ENCODE measurements around the gene DPP4. TPM values are rescaled to one million over a fixed set of nuclear protein-coding genes. Genes with fewer than 3 reads are reported as not detected.
"Not testable (repeated sequence)": the region's sequence is repeated elsewhere in the genome, so short reads cannot be mapped to it uniquely, and the experiment has no call there.

Gene DPP4
- polyA plus RNA-seq, 1 donor: 4.3 TPM

DNA sequence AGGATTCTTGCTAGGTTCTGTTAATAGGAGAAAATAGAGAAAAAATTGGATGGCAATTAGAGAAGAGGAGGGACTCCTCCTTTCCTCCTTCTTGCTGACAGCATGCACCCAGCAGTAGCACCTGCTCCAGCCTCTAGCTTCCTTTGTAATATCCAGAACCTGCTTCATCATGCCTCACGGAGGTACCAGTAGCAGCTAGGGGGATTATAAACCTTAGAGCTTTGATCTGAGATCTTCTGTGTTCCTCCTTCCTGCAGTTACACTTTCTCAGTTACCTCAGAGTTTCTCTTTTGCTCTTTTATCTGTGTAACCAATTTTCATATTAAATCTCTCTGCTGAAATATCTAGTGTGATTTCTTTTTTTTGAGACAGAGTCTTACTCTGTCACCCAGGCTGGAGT, 16.6 kb downstream of the DPP4 start:
- DNase-seq: no peak

DNA sequence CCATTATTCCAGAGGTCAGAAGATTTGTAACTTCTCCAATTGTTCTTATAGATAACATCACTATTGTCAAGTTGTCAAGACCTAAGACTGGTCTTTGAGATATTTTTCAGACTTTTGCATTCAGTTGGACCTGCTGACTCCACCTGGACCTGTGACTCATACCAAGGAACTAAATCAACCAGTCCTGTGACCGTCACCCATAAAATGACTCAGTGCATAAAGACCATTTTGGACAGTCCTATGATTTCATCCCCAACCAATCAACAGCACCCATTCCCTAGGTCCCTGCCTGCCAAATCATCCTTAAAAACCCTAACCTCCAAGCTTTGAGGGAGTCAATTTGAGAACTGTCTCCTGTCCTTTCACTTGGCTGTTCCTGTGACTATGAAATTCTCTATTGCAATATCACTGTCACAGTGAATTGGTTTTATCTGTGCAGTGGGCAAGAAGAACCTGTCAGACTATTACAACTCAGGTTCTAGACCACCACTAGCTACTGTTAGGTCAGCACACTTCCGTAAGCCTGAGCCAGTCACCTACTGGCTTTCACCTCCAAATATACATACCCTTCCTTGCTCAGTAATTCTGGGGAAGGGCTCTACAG, 17.1 kb downstream of the DPP4 start:
- no peak for DNase-seq

DNA sequence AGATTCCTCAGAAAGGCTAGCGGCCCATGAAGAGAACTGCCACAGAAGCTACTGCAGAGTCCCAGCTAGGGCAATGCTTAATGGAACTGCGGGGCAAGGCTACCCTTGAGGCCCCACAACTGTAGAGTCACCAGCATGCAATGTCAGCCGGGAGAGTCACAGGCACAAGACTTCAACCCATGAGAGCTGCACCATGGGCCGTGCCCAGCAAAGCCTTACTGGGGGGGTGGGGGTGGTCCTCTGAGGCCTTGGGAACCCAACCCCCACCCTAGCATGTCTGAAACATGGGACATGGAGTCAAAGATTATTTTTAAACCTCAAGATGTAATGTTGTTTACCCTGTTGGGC, 20.2 kb downstream of the DPP4 start:
- DNase-seq: no peak

DNA sequence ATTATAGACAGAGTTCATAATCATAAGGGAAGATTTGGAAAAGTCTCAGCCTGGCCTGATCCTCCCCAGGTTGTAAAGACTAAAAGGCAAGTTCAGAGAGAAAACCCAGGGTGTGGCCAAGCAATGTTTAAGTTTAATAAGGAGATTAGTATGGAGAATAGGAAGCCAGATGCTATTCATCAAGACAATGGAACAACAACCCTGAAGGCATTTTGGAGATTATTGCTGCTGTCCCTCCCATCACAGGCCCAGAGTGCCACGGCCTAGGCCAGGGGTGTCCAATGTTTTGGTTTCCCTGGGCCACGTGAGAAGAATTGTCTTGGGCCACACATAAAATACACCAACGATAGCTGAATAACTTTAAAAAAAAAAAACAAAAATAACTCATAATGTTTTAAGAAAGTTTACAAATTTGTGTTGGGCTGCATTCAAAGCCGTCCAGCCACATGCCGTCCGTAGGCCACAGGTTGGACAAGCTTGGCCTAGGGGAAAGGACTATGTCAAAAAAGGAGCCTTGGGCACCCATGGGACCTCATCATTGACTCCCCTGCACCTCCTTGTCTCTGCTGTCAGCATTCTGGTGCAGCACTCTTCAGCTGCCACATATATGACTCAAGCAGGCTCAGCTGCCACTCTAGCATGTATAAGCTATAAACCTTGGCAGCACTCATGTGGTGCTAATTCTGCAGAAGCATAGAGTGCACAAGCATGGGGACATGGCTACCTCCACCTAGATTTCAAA, 20.8 kb downstream of the DPP4 start:
- no peak for DNase-seq

DNA sequence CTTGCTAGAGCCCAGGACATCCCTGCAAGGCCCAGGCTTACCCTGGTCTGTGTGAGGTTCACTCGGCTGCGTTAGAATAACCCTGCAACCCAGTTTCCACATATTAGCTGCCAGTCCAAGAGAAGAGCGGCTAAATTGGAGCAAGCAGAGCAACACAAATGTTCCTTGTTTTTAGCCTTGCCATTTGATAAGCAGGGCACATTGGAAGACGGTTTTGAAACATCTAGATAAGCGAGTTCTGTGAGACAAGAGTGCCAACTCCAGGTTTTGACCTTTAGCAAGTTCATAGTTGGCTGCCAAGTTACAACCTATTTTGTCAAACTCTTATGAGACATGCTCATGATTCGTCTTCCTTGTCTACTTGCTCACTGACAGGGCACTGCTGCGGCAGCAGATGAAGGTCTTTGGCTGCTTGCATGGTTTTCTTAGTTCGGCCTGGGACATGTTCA, 23.5 kb downstream of the DPP4 start:
- no peak for DNase-seq

DNA sequence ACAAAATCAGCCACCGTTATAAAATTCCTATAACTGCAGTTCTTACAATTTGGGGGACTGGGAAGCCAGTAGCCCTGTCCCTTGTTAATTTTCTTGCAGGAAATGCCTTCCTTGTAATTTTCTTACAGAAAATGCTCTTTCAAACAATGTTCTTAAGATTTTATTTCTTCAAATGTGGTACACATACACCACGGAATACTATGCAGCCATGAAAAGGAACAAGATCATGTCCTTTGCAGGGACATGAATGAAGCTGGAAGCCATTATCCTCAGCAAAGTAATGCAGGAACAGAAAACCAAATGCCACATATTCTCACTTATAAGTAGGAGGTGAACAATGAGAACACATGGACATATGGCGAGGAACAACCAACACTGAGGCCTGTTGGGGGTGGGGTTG, 24.9 kb downstream of the DPP4 start:
- not testable (repeated sequence) for DNase-seq

DNA sequence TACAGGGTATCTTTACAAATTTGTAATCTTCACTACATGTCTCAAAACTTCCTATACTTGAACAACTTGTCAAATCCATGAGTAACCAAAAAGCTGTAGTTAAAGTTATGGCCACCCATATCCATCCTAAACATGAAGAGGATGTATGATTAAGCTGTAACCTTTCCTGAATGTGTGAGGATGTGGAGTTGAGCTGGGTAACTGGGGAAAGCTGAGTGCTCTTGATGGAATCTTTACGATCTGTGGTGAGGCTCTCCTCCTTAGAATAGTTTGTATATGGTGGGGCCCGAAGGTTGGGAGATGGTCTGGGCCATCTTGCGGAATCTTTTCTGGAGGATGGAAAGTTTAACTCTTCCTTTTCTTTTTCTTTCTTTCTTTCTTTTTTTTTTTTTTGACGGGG, 29.4 kb downstream of the DPP4 start:
- DNase-seq: no peak

DNA sequence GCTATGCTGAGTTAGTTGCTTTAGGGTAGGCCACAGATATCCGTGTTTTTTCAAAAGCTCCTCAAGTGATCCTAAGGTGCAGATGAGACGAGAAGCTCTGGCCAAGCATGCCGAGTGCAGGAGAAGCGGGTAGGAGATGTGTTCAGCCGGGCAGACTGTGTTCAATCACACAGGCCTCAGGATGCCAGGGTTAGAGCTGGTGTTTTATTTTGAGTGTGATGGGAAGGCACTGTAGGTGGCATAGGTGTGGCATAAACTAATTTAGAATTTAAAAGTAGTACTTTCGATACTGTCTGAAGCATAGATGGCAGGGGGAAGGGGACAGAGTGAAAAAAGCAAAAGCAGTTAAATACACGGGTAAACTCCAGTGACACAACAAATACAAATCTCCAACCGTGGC, 30.9 kb downstream of the DPP4 start:
- no peak for DNase-seq

DNA sequence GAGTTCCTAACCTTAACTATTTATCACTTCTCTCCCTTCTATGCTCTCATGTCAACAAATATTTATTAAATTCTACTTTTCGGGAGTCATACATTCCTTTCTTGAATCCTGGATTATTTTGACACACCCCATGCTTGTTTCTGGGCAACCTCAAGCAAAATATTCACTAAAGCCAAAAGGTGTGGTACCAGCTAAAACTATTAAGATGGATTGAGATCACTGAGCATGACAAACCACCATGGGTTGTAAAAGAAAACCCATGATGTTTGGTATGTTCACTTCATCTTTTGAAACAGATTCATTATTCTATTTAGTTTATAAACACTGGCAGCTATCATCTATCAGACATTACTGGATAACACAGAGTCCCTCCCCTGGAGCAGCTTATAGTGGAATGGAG, 32.5 kb downstream of the DPP4 start:
- no peak for DNase-seq

DNA sequence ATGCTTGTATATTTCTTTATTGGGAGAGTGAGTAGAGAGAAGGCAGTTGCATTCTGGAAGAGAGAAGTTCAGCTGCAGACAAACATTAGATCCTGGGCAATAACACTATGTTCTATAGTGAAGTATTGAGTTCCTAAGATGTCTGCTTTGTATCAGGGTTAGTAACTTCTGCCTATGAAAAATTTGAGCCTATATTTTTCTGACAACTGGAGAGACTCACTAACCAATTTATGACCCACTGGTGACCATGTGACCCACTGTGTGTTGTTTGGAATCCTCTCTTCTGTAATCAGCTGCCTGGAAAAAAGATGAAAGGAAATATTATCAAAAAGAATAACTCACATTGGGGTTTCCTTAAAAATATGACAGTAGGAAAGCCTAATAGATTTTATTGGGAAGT, 35.3 kb downstream of the DPP4 start:
- no peak for DNase-seq

DNA sequence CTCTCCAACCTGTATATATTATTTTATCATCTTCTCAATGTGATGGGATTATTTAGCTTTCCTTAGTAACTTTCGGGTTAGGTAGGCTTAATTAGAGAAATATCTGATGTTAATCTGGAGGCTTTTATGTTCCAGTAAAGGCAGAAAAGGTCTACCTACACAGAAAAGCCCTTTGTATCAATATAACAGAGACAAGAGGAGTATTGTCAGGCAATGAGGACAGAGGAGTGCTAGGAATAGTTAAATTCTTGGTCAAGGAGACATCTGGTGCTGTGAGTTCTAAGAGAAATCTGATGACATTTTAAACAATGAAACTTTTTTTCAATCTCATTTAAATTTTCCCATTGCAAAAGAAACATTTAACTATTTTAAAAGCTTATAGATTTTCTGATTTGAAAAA, 36.1 kb downstream of the DPP4 start:
- no peak for DNase-seq

DNA sequence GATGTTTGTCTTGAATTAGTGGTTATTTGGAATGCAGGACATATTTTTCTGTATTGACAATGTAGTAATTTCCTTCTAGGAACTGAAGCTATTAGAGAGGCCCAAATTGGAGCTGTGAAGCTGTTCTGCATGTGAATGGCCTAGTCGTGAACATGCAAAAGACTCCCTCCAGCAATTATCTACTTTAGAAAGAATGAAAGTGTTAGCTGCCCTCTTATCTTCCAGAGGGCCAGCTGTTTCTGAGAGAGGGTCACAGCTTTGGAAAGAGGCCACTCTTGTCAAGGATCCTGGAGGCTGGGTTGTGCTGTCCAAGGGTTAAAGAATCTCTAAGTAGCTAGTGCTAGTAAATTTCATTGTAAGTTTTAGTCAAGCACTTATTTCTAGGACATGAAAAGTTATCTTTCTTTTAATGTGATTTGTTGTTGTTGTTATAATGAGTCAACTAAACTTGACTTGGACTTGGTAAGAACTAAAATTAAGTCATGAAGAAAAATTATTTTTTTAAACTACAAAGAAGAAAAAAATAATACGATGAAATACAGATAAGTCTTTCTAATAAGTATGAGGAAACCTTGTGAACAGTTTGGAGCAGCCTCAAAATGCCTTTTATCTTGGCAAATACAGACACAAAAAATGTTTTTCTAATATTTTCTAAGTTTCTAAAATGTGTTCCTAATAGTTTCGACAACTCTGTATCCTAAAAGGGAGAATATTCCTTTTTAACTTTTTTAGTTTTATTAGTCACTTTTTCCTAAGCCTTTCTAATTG, 36.8 kb downstream of the DPP4 start:
- DNase-seq: no peak

DNA sequence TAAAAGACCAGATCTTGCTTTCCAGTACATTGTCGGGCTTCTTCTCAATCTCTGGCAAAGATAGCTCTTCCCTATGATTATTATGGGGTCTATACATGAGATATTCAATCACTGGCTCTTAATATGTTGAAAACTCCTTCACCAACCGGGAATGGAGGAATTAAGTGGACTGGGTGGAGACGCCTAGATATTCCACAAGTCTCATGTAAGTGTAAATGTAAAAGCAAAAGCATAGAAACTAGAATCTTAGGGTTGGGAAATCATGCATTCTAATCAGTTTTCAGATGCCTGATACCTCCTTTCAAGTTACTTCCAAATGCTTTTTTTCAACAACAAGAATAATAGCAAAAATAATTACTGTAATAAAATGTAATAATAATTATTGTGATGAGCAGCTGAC, 38.0 kb downstream of the DPP4 start:
- no peak for DNase-seq

DNA sequence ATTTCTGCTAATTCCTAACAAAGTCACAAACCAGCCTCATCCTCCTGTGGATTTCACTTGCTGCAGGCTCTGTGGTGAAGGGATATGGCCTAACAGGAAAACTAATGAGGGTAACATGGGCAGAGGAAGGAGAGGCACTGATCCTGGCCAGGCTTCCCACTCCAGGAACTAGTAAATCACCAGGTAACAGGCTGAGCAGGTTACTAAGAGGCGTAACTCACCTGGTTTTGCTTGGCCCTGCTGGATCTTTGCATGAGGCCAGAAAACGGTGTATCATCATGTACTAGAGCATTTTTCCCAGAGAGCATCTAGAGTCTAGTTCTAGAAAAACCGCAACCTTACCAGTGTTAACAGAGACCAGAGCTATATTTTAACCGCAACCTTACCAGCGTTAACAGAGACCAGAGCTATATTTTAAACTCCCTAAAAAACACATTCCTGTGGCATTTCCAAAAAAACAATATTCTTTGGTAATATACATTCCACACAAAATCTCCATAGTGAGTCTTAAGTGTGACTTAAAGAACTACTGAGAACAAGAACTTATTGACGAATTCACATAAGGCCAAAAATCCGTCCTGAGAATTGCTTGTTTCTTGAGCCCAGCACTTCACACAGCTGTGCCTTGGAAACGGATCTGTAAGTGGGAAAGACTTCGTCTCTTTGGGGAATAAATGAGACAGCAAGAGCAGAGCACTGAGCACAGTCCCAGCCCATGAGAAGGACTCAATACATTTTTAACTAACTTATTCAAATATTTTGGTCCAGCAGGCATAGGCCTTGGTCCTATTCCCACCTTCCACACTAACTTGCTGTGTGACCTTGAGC, 43.4 kb downstream of the DPP4 start:
- DNase-seq: no peak

DNA sequence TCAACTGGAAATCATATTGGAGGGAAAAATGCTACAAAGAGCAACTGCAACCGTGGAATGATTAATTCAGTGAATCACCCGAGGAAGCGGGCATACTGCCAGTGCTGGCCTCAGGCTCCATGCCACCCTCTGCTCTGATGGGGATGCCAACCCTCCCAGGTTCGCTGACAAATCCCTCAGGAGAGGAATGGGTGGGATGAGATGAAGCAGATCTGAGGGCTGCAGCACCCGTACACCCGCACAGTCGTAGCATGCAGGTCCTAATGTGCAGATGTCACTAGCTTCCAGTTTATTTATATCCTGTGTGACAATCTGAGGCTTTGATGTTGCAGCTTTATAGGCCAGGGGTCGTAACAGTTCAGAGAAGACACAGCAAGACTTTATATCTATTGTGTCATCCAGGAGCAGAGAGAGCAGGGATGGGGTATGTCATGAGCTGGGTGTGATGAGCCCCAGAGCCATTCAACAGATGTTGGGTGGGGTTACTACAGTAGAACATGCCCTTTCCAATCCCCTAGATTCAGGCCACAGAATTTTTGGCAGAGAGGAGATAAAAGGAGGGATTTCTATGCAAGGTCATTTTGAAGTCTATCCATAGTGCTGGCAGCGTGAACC, 44.6 kb downstream of the DPP4 start:
- DNase-seq: no peak

DNA sequence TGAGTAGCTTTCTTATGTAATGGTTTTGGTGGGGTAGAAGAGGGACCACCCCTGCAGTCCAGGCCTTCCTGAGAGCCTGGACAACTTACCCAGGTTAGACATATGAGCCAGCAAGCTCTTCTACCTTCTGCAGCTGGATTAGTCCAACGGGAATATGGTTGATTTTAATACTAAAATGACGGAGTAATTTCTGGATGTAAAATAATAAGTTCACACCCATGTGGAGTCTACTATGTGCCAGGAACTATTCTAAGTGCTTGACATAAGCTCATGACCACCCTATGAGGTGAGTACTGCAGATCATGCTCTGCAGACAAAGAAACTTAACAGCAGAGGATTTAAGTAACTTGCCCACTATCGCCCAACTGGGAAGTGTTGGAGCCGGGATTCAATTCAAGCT, 45.5 kb downstream of the DPP4 start:
- no peak for DNase-seq

DNA sequence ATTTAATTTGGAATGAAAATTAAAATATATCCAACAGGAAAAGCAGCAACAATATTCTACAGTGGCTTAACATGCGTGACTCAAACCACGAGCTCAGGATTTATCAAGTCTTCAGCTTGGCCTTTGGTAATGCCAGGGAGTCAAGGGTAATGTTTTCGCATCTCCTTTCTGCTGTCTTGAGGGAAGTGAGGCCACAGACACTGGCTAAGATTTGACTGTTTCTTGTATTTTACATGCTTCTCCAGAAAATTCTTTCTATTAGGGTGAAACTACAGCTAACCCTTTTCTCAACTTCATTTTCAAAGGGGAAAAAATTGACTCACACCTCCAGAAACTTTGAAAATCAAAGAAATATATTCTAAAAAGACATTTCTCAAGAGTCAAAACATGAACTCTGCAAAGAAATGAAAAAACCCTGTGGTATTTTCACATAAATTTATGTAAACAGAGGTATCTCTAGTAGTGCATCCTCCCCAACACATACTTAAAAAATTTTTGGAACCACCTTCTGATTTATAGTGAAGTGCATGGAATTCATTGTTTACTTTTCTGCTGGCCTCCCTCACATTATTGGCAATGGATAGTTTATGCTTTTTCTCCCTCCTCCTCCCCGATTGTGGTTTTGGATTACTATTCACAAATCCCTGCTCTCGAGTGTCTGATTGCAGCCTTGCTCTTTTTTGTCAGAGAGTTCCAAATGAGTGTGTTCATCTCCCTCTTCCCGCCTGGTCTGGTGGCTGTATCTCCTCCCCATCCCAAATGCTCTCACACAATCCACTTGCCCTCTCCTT, 48.7 kb downstream of the DPP4 start:
- no peak for DNase-seq

DNA sequence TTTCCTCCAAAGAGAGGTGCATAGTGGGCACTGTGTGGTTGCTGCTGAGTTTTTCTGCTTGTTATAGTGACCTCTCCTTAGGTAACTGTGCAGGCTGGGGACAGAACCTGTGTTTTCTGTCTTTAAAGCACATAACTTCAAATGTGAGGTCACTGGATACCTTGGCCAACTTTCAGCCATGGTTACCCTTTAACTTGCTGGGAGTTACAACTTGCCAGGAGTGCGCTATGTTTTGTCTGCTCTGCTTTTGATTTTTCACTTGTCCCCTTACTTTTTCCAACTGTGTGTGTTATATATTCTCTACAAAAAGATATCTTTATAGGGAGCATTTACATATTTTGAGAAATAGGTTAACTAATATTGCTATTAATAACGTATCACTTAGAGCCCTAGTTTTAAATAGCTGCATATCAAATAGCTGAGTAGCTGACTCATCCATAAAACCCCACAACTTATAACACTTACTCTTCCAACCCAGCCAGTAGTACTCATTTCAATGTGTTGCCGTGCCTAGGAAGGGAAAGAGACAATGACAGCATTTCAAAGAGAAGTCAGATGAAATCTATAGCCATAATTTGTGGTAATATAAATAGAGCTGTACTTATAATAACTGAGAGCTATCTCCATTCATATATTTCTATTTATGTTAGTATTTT, 51.6 kb downstream of the DPP4 start:
- DNase-seq: no peak

DNA sequence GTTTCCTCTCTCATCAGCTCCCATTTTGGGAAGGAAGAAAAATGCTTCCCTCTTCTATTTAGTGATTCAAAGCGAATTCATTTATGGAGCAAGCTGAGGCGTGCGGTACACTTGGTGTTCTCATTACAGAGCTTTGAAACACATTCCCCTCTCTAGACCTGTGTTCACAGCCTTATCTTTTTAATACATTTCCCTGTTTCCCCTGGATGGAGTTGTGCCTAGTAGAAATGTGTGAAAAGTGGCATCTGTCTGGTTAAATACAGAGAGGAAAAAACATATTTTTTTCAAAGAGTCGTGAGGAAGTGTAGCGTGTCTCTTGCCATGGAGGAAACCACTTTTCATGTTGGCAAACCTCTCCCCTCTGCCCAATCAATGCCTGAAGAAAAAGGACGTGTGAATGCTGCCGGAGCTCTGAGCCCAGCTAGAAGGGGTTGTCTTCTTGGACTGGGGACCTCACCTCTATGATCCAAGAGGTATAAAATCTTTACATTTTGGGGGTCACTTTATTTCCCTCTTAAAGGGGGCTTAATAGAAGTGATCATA, 52.4 kb downstream of the DPP4 start:
- DNase-seq: no peak

DNA sequence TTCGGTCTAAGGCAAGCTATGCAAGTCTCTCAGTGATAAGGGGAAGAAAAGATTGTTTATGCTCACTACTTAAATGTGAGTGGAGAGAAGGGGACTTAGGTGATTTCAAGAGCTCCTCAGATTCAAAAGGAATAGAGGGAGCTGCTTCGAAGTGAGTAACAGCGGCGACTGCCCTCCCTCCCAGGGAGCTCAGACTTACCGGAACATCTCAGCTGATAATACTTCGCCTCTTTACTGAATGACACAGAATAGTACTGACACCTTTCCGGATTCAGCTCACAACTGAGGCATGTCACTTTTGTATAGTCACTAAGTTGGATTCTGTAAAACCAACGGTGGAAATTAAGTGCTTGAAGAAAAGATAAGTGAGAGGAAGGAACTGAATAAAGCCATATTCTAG, 55.5 kb downstream of the DPP4 start:
- DNase-seq: no peak

DNA sequence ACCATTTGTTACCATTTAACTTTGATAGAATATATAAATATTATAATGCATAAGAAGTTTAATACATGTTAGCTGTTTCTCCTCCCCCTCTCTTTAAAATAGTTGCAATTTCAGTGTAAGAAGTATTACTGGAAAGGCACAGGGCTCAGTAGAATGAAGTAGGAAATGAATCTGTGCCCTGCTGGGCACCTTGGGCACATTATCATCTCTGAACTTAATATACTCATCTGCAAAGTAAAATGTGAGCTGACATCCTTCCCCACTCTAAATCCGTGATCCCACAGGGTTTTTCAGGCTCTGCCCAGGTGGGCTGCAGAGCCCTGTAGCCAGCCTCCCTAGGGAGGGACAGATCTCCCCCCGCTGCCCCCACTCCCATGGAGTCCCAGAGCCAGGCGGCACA, 56.8 kb downstream of the DPP4 start:
- no peak for DNase-seq
